ENCODE measurements around the gene RNF34.

GRCh38 chr12:121355818-121356217 lies 44.1 kb upstream of the RNF34 start:
- TF ChIP-seq CTCF (conservative IDR thresholded peaks at IDR 0.05; ENCODE audit: low read length) (no peak), EZH2phosphoT487 (IDR thresholded peaks at IDR 0.05; ENCODE audit: borderline replicate concordance, low read depth, low read length) (no peak)

Data from OCI-LY7 (cell line).